Glutamatergic neuron (in vitro differentiated cells): ENCODE results near the gene WDFY1. TPM values are rescaled to one million over a fixed set of nuclear protein-coding genes. Genes with fewer than 3 reads are reported as not detected.

Source experiments
- DNase-seq: peaks from one replicate; pipeline ENCODE4 v3.0.0; 2022
- H3K27ac Mint-ChIP-seq: one replicate; pipeline ENCODE4 v1.8.0; 2020; ENCODE audit warnings: mild to moderate bottlenecking, mixed read lengths, inconsistent platforms; ENCODE audit not compliant: unreplicated experiment
- H3K27me3 Mint-ChIP-seq: one replicate; pipeline ENCODE4 v1.8.0; 2020; ENCODE audit warnings: mild to moderate bottlenecking, moderate library complexity, mixed read lengths, inconsistent platforms; ENCODE audit not compliant: unreplicated experiment
- H3K36me3 Mint-ChIP-seq: one replicate; pipeline ENCODE4 v1.8.0; 2020; ENCODE audit warnings: mild to moderate bottlenecking, mixed read lengths, inconsistent platforms; ENCODE audit not compliant: unreplicated experiment
- H3K4me1 Mint-ChIP-seq: one replicate; pipeline ENCODE4 v1.8.0; 2020; ENCODE audit warnings: mild to moderate bottlenecking, low read depth, mixed read lengths, inconsistent platforms; ENCODE audit not compliant: unreplicated experiment
- H3K4me3 Mint-ChIP-seq: one replicate; pipeline ENCODE4 v1.8.0; 2020; ENCODE audit warnings: mild to moderate bottlenecking, mixed read lengths, inconsistent platforms; ENCODE audit not compliant: unreplicated experiment
- H3K9me3 Mint-ChIP-seq: one replicate; pipeline ENCODE4 v1.8.0; 2020; ENCODE audit warnings: mild to moderate bottlenecking, moderate library complexity, mixed read lengths, inconsistent platforms; ENCODE audit not compliant: unreplicated experiment
- CTCF ChIP-seq: fragments of 200-600 bp; sonication (generic); IDR thresholded peaks from one replicate; pipeline ENCODE4 v1.5.0; 2021; ENCODE audit not compliant: partially characterized antibody, unreplicated experiment
- total RNA-seq: library from RNA; stranded (reverse); fragmentation: NEBNext Ultra II Directional; extraction: Animal tissue kit (Norgen Biotek cat#: 25700); gene quantifications from one replicate; pipeline ENCODE4 v1.2.1, GENCODE V29; 2021; ENCODE audit not compliant: unreplicated experiment

Gene WDFY1
- total RNA-seq, 1 donor from 2014 or later, result 33.0 TPM

DNA sequence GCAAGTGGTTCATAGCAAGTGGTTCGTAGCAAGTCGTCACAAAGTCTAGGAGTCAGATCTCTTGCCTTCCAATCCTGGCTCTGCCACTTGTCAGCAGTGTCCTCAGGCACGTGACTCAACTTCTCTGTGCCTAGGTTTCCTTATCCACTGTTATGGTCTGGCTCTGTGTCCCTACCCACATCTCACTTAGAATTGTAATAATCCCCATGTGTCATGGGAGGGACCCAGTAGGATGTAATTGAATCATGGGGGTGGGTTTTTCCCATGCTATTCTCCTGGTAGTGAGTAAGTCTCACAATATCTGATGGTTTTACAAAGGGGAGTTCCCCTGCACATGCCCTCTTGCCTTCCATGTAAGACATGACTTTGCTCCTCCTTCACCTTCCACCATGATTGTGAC is 55.9 kb downstream of the WDFY1 start:
- H3K27me3 Mint-ChIP-seq, result peaks cover 3% of the 10 kb centered on the region
- peaks cover 7% of the 10 kb centered on the region for H3K36me3 Mint-ChIP-seq

GRCh38 chr2:223888251-223888650 is 56.9 kb downstream of the WDFY1 start:
- DNase-seq, result no peak
- H3K9me3 Mint-ChIP-seq, result peaks cover 2% of the 10 kb centered on the region
- no peak for TF ChIP-seq CTCF
- peaks cover 3% of the 10 kb centered on the region for H3K27me3 Mint-ChIP-seq
- no peak overlapping the region for H3K4me3 Mint-ChIP-seq
- no peak overlapping the region for H3K27ac Mint-ChIP-seq
- peaks cover 7% of the 10 kb centered on the region for H3K36me3 Mint-ChIP-seq
- H3K4me1 Mint-ChIP-seq, result peaks cover 5% of the 10 kb centered on the region

More for the DNA sequence above, 55.9 kb downstream of the WDFY1 start:
- no peak for DNase-seq
- H3K4me3 Mint-ChIP-seq, result no peak overlapping the region
- H3K4me1 Mint-ChIP-seq, result peaks cover 6% of the 10 kb centered on the region
- no peak overlapping the region for H3K27ac Mint-ChIP-seq
- peaks cover 2% of the 10 kb centered on the region for H3K9me3 Mint-ChIP-seq
- no peak for TF ChIP-seq CTCF

- H3K36me3 Mint-ChIP-seq, result peaks cover 7% of the 10 kb centered on the region
- no peak for DNase-seq
- H3K4me3 Mint-ChIP-seq, result no peak overlapping the region
- TF ChIP-seq CTCF, result no peak
- H3K27me3 Mint-ChIP-seq, result peaks cover 3% of the 10 kb centered on the region
- H3K27ac Mint-ChIP-seq, result no peak overlapping the region
- H3K4me1 Mint-ChIP-seq, result peaks cover 5% of the 10 kb centered on the region
- H3K9me3 Mint-ChIP-seq, result peaks cover 2% of the 10 kb centered on the region
These were observed 58.0 kb downstream of the WDFY1 start for GRCh38 chr2:223887127-223887526.

DNA sequence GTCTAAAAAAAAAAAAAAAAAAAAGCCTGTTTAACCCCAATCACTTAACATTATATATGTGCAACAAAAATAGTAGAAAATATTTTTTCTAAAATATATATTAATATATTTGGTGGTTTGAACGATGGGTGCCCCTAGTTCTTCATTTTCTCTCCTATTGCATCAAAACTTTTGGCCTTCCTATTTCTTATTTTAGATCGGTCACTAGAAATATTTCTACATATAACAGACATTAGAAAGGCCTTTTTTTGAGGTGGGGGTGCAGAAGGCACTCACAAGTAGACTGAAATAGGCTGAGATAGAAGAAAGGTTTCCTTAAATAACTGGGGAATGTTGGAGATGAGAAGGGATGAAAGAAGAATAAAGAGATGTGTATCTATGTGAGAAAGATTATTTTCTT is 58.4 kb downstream of the WDFY1 start:
- peaks cover 7% of the 10 kb centered on the region for H3K36me3 Mint-ChIP-seq
- no peak for DNase-seq
- H3K27ac Mint-ChIP-seq, result no peak overlapping the region
- peaks cover 5% of the 10 kb centered on the region for H3K4me1 Mint-ChIP-seq
- peaks cover 3% of the 10 kb centered on the region for H3K27me3 Mint-ChIP-seq
- H3K4me3 Mint-ChIP-seq, result no peak overlapping the region
- TF ChIP-seq CTCF, result no peak
- peaks cover 2% of the 10 kb centered on the region for H3K9me3 Mint-ChIP-seq

- Mint-ChIP-seq H3K27me3 (peaks cover 3% of the 10 kb centered on the region), H3K4me1 (peaks cover 3% of the 10 kb centered on the region), H3K36me3 (peaks cover 4% of the 10 kb centered on the region), H3K9me3 (peaks cover 2% of the 10 kb centered on the region), H3K27ac (no peak overlapping the region), H3K4me3 (no peak overlapping the region)
- DNase-seq, result no peak
- no peak for TF ChIP-seq CTCF
These were observed 60.7 kb downstream of the WDFY1 start for GRCh38 chr2:223884399-223884798.
